PC-9 (cell line): ENCODE data around the gene TIMM17B. TPM values are rescaled to one million over a fixed set of nuclear protein-coding genes. Genes with fewer than 3 reads are reported as not detected.

Source experiments
- BruUV-seq: library from RNA; stranded (reverse); fragments of 400-500 nt; replicated peaks from 2 replicates; lab custom pipeline; 2021; lab: Mats Ljungman, UMichigan
- CTCF ChIA-PET: fragments of 300-600 bp; sonication (Branson Sonifier 250); formaldehyde crosslinking; loops from one replicate; lab custom pipeline; 2022; ENCODE audit warnings: antibody characterized with exemption; lab: Charles Lee
- POLR2A ChIA-PET: fragments of 300-600 bp; sonication (Branson Sonifier 250); formaldehyde crosslinking; loops from one replicate; lab custom pipeline; 2022; ENCODE audit warnings: antibody characterized with exemption; ENCODE audit not compliant: unreplicated experiment; lab: Charles Lee
- DNase-seq, 2 experiments: peaks; one replicate each; pipeline versions ENCODE4 v3.0.0 to v3.0.0-alpha.2; 2015 to 2022; ENCODE audit warnings: mixed read lengths in 1 of 2
- H2AFZ ChIP-seq: fragments of 200-600 bp; sonication (generic); 2 replicates; pipeline ENCODE4 v1.8.1; 2017; ENCODE audit warnings: antibody characterized with exemption
- H3F3A ChIP-seq: fragments of 200-600 bp; sonication (generic); 2 replicates; pipeline ENCODE4 v1.8.1; 2017; ENCODE audit warnings: antibody characterized with exemption, mild to moderate bottlenecking, low read depth; ENCODE audit not compliant: insufficient read depth
- H3K27ac ChIP-seq: fragments of 200-600 bp; sonication (generic); 2 replicates; pipeline ENCODE4 v1.6.1; 2016; ENCODE audit warnings: mixed run types
- H3K27me3 ChIP-seq: fragments of 200-600 bp; sonication (generic); 2 replicates; pipeline ENCODE4 v1.6.1; 2016; ENCODE audit warnings: low read depth, mixed run types; ENCODE audit not compliant: insufficient read depth
- H3K36me3 ChIP-seq: fragments of 200-600 bp; sonication (generic); 2 replicates; pipeline ENCODE4 v1.6.1; 2016; ENCODE audit warnings: low read depth, mixed run types
- H3K4me1 ChIP-seq: fragments of 200-600 bp; sonication (generic); replicated peaks from 2 replicates; pipeline ENCODE4 v1.6.1; 2016; ENCODE audit warnings: mixed run types; ENCODE audit not compliant: insufficient read depth
- H3K4me2 ChIP-seq: fragments of 200-600 bp; sonication (generic); 2 replicates; pipeline ENCODE4 v1.6.1; 2017; ENCODE audit warnings: mixed run types
- H3K4me3 ChIP-seq: fragments of 200-600 bp; sonication (generic); 2 replicates; pipeline ENCODE4 v1.6.1; 2016; ENCODE audit warnings: mixed run types
- H3K79me2 ChIP-seq: fragments of 200-600 bp; sonication (generic); 2 replicates; pipeline ENCODE4 v1.6.1; 2017; ENCODE audit warnings: low read depth, mixed run types
- H3K9me2 ChIP-seq: fragments of 200-600 bp; sonication (generic); 2 replicates; pipeline ENCODE4 v1.8.1; 2017; ENCODE audit warnings: mild to moderate bottlenecking; ENCODE audit not compliant: insufficient read depth
- H3K9me3 ChIP-seq: fragments of 200-600 bp; sonication (generic); 2 replicates; pipeline ENCODE4 v1.8.1; 2016; ENCODE audit warnings: low read depth; ENCODE audit not compliant: insufficient read depth
- H4K20me1 ChIP-seq: fragments of 200-600 bp; sonication (generic); 2 replicates; pipeline ENCODE4 v1.8.1; 2017; ENCODE audit not compliant: insufficient read depth
- CTCF ChIP-seq: fragments of 200-600 bp; sonication (generic); conservative IDR thresholded peaks from 2 replicates; pipeline ENCODE4 v1.6.1; 2017; ENCODE audit warnings: mixed run types, antibody characterized with exemption, mild to moderate bottlenecking, moderate library complexity
- EZH2 ChIP-seq: fragments of 200-600 bp; sonication (generic); IDR thresholded peaks from 2 replicates; pipeline ENCODE4 v1.8.0; 2017; ENCODE audit warnings: antibody characterized with exemption, low read depth
- intact Hi-C: fragments of 100-400 bp; cut with micrococcal nuclease; formaldehyde crosslinking; loops from one replicate; pipeline ENCODE4 v1.10.0; 2022; ENCODE audit not compliant: unreplicated experiment
- total RNA-seq: library from RNA; stranded (reverse); gene quantifications from 2 replicates; pipeline ENCODE4 v1.2.3, GENCODE V29; 2021

Gene TIMM17B
- total RNA-seq, 1 experiment from 2014 or later, result 44.9 TPM

GRCh38 chrX:48934581-48935300, 37.2 kb upstream of the TIMM17B start:
- intact Hi-C loops, result no loop called here
- Histone ChIP-seq H2AFZ (no peak overlapping the region), H3K27ac (no peak overlapping the region), H3K4me1 (no peaks in the 10 kb centered on the region), H3K9me3 (no peaks in the 10 kb centered on the region), H3K4me3 (no peak overlapping the region), H3K36me3 (no peaks in the 10 kb centered on the region), H4K20me1 (no peaks in the 10 kb centered on the region), H3K27me3 (no peaks in the 10 kb centered on the region), H3K79me2 (no peaks in the 10 kb centered on the region), H3K9me2 (no peaks in the 10 kb centered on the region), H3K4me2 (no peak overlapping the region), H3F3A (no peaks in the 10 kb centered on the region)
- POLR2A ChIA-PET, result interaction anchor here (0.6 kb wide), 1 partner anchor 23 kb away, joined by 3 read pairs; no protein-coding TSS in a partner anchor
- DNase-seq, result no peak
- TF ChIP-seq EZH2 (no peak), CTCF (no peak)
- no TSS peak for BruUV-seq
- CTCF ChIA-PET, result no interaction called here

GRCh38 chrX:48933757-48934156, 36.2 kb upstream of the TIMM17B start:
- no TSS peak for BruUV-seq
- ChIA-PET CTCF (no interaction called here), POLR2A (no interaction called here)
- Histone ChIP-seq H3K27ac (no peak overlapping the region), H3F3A (no peaks in the 10 kb centered on the region), H3K79me2 (no peaks in the 10 kb centered on the region), H3K36me3 (no peaks in the 10 kb centered on the region), H3K4me2 (no peak overlapping the region), H3K9me2 (no peaks in the 10 kb centered on the region), H3K9me3 (no peaks in the 10 kb centered on the region), H3K27me3 (no peaks in the 10 kb centered on the region), H3K4me1 (no peaks in the 10 kb centered on the region), H2AFZ (no peak overlapping the region), H3K4me3 (no peak overlapping the region), H4K20me1 (no peaks in the 10 kb centered on the region)
- intact Hi-C loops, result no loop called here
- no peak for DNase-seq
- TF ChIP-seq CTCF (no peak), EZH2 (no peak)

- Histone ChIP-seq H3K36me3 (no peaks in the 10 kb centered on the region), H4K20me1 (no peaks in the 10 kb centered on the region), H3K79me2 (no peaks in the 10 kb centered on the region), H3K27me3 (no peaks in the 10 kb centered on the region), H3K9me2 (no peaks in the 10 kb centered on the region), H3K4me1 (no peaks in the 10 kb centered on the region), H3K27ac (no peak overlapping the region), H3F3A (no peaks in the 10 kb centered on the region), H2AFZ (no peak overlapping the region), H3K4me3 (no peak overlapping the region), H3K9me3 (no peaks in the 10 kb centered on the region), H3K4me2 (no peak overlapping the region)
- BruUV-seq, result no TSS peak
- ChIA-PET POLR2A (no interaction called here), CTCF (no interaction called here)
- TF ChIP-seq CTCF, result no peak
- TF ChIP-seq EZH2, result no peak
- intact Hi-C loops, result no loop called here
- no peak for DNase-seq
Observed at GRCh38 chrX:48927736-48928382, 30.3 kb upstream of the TIMM17B start.
